KOPT-K1 (cell line): ENCODE measurements around the gene CEP128.

Experiments used
- H3K27ac ChIP-seq: fragments of 200-600 bp; sonication (generic); 2 replicates; pipeline ENCODE4 v1.5.1; 2016; ENCODE audit warnings: antibody characterized with exemption, mild to moderate bottlenecking, low read depth, low read length; ENCODE audit not compliant: poor library complexity, severe bottlenecking
- H3K36me3 ChIP-seq: fragments of 200-600 bp; sonication (generic); 2 replicates; pipeline ENCODE4 v1.5.1; 2017; ENCODE audit warnings: antibody characterized with exemption, mild to moderate bottlenecking, low read length, moderate library complexity; ENCODE audit not compliant: insufficient read depth
- H3K9me3 ChIP-seq: fragments of 200-600 bp; sonication (generic); 2 replicates; pipeline ENCODE4 v1.5.1; 2017; ENCODE audit warnings: antibody characterized with exemption, low read length, mild to moderate bottlenecking; ENCODE audit not compliant: insufficient read depth, poor library complexity, severe bottlenecking

Gene CEP128

GRCh38 chr14:80792771-80793170 lies 148.8 kb downstream of the CEP128 start:
- peaks cover 20% of the 10 kb centered on the region for H3K36me3 ChIP-seq
- no peak overlapping the region for H3K27ac ChIP-seq
- no peaks in the 10 kb centered on the region for H3K9me3 ChIP-seq

DNA sequence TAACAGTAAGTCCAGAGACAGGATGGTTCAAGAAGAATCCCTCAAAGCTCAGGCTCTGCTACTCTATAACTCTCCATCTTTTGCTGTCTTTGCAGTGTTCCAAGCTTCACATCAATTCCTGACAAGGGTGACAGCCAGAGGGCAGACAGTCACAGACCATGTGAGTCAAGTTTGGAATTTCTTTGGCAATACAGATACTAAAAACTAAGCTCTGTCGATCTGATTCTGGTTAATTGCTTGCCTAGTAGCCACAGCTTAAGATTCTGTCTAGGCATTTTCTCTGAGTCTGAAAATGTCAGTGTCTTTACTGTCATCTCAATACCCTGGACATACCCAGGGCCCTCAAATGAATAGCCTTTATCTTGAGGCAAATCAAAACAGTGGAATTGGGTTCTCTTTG lies 153.7 kb downstream of the CEP128 start:
- Histone ChIP-seq H3K9me3 (no peaks in the 10 kb centered on the region), H3K36me3 (peaks cover 31% of the 10 kb centered on the region), H3K27ac (no peak overlapping the region)

- peaks cover 12% of the 10 kb centered on the region for H3K36me3 ChIP-seq
- H3K9me3 ChIP-seq: no peaks in the 10 kb centered on the region
- H3K27ac ChIP-seq: no peak overlapping the region
These were observed 156.7 kb downstream of the CEP128 start for GRCh38 chr14:80784820-80785219.

- H3K9me3 ChIP-seq: no peaks in the 10 kb centered on the region
- no peak overlapping the region for H3K27ac ChIP-seq
- H3K36me3 ChIP-seq: peaks cover 18% of the 10 kb centered on the region
These were observed 159.6 kb downstream of the CEP128 start for GRCh38 chr14:80781972-80782367.

GRCh38 chr14:80780500-80780899 lies 161.0 kb downstream of the CEP128 start:
- H3K36me3 ChIP-seq: peaks cover 20% of the 10 kb centered on the region
- no peaks in the 10 kb centered on the region for H3K9me3 ChIP-seq
- no peak overlapping the region for H3K27ac ChIP-seq

DNA sequence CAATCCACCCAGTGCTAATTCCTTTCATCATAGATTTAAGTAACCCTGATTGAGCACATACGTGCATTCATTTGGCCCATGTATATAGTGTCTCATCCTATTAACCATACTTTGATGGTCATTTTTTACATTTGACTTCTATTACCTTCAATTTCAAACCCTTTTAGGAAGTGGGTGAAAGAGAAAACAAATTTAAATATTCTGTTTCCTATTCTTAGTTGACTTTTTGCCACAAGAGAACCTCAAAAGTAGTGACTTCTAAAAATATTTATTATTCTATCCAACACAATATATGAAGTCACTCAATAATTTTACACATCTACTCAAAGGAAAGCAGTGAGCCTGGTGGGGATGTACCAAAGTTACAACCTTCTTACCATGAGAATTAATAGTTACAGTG lies 164.9 kb downstream of the CEP128 start:
- Histone ChIP-seq H3K9me3 (no peaks in the 10 kb centered on the region), H3K27ac (no peak overlapping the region), H3K36me3 (peaks cover 15% of the 10 kb centered on the region; the same call in 1 of the 2 replicates)

DNA sequence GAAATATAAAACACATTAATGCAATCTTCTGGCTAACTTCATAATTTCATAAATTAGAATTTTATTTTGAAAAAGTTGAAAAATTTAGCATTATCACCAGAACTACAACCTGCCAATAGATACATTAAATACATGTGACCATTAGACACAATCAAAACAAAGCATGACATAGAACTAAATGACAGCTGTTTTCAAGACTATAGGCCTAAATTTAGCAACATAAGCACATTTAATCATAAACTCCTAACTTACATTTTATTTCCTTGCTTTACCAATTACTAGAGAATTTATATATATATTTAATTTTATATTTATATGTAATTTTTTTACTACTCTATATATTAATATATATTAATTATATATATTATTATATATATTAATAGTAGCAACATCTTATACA lies 165.4 kb downstream of the CEP128 start:
- no peak overlapping the region for H3K27ac ChIP-seq
- no peaks in the 10 kb centered on the region for H3K9me3 ChIP-seq
- peaks cover 15% of the 10 kb centered on the region; the same call in 1 of the 2 replicates for H3K36me3 ChIP-seq

- H3K36me3 ChIP-seq: peaks cover 15% of the 10 kb centered on the region; the same call in 1 of the 2 replicates
- H3K27ac ChIP-seq: no peak overlapping the region
- no peaks in the 10 kb centered on the region for H3K9me3 ChIP-seq
These were observed 169.0 kb downstream of the CEP128 start for GRCh38 chr14:80772504-80772903.

DNA sequence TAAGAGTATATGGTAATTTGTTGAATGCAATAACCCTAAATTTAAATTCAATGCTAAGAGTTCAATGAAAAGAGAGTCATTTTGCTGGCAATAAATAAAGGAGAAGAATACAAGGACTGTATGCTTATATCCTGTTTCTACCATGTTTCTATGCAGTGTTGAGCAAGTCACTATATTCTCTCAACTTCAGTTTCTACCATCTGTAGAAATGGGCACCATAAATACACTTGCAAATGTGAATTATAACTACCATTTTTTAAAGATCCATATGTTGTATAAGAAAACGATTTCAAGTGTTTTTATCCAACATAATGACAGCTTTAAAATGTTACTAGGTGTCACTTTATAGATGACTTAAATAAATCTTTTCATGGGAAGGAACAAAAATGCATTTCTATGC lies 170.3 kb downstream of the CEP128 start:
- Histone ChIP-seq H3K36me3 (peaks cover 7% of the 10 kb centered on the region; the same call in 1 of the 2 replicates), H3K27ac (no peak overlapping the region), H3K9me3 (no peaks in the 10 kb centered on the region)

GRCh38 chr14:80770114-80770908 lies 171.2 kb downstream of the CEP128 start:
- H3K9me3 ChIP-seq: no peaks in the 10 kb centered on the region
- H3K36me3 ChIP-seq: peaks cover 7% of the 10 kb centered on the region; the same call in 1 of the 2 replicates
- H3K27ac ChIP-seq: no peak overlapping the region

DNA sequence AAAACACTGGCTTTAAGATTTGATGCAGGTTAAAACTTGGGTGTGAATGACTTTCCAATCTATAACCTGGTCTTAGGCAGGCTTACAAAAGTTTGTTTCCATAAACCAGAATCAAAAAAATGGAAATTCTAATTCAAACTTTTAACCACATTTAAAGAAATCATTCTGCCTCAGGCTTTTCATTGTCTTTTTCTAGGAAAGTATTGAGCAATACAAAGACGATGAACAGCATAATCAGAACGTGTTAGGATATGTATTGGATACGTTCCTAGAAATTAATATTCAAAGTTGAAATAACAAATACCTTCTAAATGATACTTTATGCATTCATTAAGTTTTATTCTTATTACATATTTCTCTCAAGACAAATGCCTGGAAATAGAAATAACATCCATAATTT lies 172.9 kb downstream of the CEP128 start:
- no peaks in the 10 kb centered on the region for H3K9me3 ChIP-seq
- H3K27ac ChIP-seq: no peak overlapping the region
- H3K36me3 ChIP-seq: peaks cover 7% of the 10 kb centered on the region; the same call in 1 of the 2 replicates

- Histone ChIP-seq H3K9me3 (no peaks in the 10 kb centered on the region), H3K27ac (no peak overlapping the region), H3K36me3 (peaks cover 8% of the 10 kb centered on the region; the same call in 1 of the 2 replicates)
These were observed 176.5 kb downstream of the CEP128 start for GRCh38 chr14:80764921-80765507.

DNA sequence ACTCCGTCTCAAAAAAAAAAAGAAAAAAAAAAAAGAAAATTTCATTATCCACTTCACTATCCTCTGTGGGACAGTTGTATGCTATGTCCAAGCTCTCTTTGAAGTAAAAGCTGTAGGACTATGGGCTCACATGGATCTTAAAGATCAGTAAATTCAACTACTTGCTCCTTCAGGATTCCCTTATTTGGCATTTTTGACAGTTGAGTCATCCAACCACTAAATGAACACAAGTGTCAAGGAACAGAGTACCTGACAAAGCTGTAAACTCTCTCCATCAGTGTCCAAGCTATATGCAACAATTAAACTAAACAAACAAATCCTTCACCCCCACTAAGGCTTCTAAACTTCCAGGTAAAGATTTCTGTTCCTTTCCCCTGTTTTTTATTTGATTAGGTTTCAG lies 177.0 kb downstream of the CEP128 start:
- Histone ChIP-seq H3K36me3 (peaks cover 8% of the 10 kb centered on the region; the same call in 1 of the 2 replicates), H3K27ac (no peak overlapping the region), H3K9me3 (no peaks in the 10 kb centered on the region)

- no peak overlapping the region for H3K27ac ChIP-seq
- H3K9me3 ChIP-seq: no peaks in the 10 kb centered on the region
- H3K36me3 ChIP-seq: peaks cover 8% of the 10 kb centered on the region; the same call in 1 of the 2 replicates
These were observed 178.8 kb downstream of the CEP128 start for GRCh38 chr14:80762641-80763228.

DNA sequence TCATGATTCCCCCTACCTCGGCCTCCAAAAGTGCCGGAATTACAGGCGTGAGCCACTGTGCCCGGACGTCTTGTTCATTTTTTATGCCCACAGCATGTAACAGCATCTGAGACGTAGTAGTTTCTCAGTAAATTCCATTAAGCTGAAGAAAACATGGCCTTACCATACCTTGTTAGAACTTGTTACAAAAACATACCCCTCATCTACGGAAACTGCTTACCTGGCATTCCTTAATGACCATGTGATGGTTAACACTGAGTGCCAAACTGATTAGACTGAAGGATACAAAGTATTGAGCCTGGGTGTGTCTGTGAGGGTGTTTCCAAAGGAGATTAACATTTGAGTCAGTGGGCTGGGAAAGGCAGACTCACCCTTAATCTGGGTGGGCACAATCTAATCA lies 186.8 kb downstream of the CEP128 start:
- Histone ChIP-seq H3K9me3 (no peaks in the 10 kb centered on the region), H3K27ac (no peak overlapping the region), H3K36me3 (peaks cover 24% of the 10 kb centered on the region)
